ENCODE results near the gene NFE2L3.

GRCh38 chr7:26212921-26213718 is 61.1 kb downstream of the NFE2L3 start:
- TF ChIP-seq YY1 (IDR thresholded peaks at IDR 0.05; ENCODE audit: insufficient read depth, insufficient read length) (no peak), ZNF274 (IDR thresholded peaks at IDR 0.05; ENCODE audit: low read depth, low read length) (no peak)

All from NT2/D1 (cell line).